ENCODE results near the gene TMED1. TPM values are rescaled to one million over a fixed set of nuclear protein-coding genes. Genes with fewer than 3 reads are reported as not detected.

Gene TMED1
- total and polyA plus RNA-seq, 2 of the 13 experiments (the other 11 are each of a cell fraction or from before 2014, with no cell fraction given) = 48.3 to 51.8 TPM

DNA sequence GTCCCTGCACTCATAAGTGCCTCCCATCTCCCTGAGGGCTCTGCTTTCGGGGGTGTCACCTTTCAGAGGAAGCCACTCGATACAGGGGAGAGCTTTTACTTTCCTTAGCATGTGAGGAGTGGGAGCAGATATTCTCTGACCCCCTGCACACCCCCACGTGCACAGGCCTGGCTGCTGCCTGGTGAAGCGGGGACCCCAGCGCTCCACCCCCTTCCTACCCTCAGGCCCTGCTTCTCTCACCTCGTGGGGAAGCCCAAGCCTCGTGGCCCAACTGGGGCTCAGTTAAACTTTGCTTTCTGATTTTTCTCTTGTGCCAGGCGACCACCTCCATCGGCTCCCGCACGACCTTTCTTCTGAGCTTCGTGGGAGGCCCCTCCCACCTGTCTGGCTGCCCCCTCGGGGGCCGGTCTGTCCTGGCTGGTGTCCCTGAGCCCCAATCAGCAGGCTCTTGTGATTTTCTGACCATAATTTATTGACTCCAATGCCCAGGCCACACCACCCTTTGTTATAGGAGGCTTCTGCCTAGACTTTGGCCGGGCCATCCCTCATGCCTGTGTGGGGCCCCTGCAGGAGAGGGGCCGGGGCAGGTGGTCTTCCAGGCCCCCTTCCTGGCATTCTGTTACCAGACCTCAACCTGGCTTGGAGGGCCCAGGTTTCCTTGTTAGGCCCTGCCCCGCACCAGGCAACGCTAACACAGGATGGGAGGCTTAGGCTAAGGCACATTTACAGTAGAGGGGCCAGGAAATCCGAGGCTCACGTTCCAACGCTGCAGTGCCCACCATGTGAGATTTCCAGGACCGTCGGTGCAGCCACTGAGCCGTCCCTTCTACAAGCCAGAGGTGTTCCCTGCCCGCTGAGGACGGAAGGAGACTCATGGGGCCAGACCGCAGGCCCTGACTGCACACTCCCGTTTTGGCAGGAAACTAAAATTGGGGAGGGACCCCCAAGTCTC, 3.7 kb downstream of the TMED1 start:
- H3K27me3 ChIP-seq (ENCODE audit: control insufficient read depth in 1 of 2, insufficient read depth in 2 of 2, low read length in 2 of 2) = no peaks in the 10 kb centered on the region
- H3K27ac ChIP-seq (ENCODE audit: extremely low read length, insufficient read depth, low read length) = no peak overlapping the region
- in situ Hi-C loops (cut with HindIII; ENCODE audit: extremely low pct_ligation_motif_present, low pct_unique_long_range_greater_than_20kb) = no loop called here
- H3K4me2 ChIP-seq (ENCODE audit: low read depth, low read length) = no peak overlapping the region
- H2AFZ ChIP-seq (ENCODE audit: low read length) = no peak overlapping the region
- intact Hi-C loops (cut with micrococcal nuclease; ENCODE audit: unreplicated experiment) = loop anchor here (10.0 kb wide), 1 partner anchor 117 kb away; the partner anchor contains the start of gene DNM2
- TF ChIP-seq ATM (IDR thresholded peaks at IDR 0.05; ENCODE audit: borderline replicate concordance) (no peak), ZNF629 (CRISPR knock-in tag; conservative IDR thresholded peaks at IDR 0.05) (no peak), RBFOX2 (IDR thresholded peaks at IDR 0.05; ENCODE audit: low read depth, low read length) (peak; percentile 20; the same call in 1 of the 2 replicates), POLR2G (IDR thresholded peaks at IDR 0.05; ENCODE audit: low read depth, low read length) (0 out of 2 replicates have a peak, but pooled peaks have one; percentile 21), AGO2 (optimal IDR thresholded peaks at IDR 0.05; ENCODE audit: low read depth, low read length) (peak; percentile 82), SPEN (CRISPR knock-in tag; IDR thresholded peaks at IDR 0.05; ENCODE audit: low read depth) (no peak)
- ATAC-seq (no peak), FAIRE-seq (no peak), DNase-seq (ENCODE audit: low spot score) (no peak)
- H3K9ac ChIP-seq (ENCODE audit: insufficient read depth, low read depth, low read length) = no peak overlapping the region
- no peaks in the 10 kb centered on the region for H3K79me2 ChIP-seq (ENCODE audit: insufficient read depth, low read length)
- peaks cover 10 to 15% of the 10 kb centered on the region in 2 experiments; a peak in 4 of 5 replicates for H3K36me3 ChIP-seq (replicated peaks in 1 of 2; ENCODE audit: control insufficient read depth in 1 of 2, insufficient read depth in 2 of 2, low read length in 2 of 2)
- 96% methylated on average over 25 of the region's 28 CpGs for whole genome bisulfite sequencing (ENCODE audit: low lambda C conversion rate)
- CTCF ChIA-PET (ENCODE audit: low intra/inter-chr PET ratio, low total read pairs) = no interaction called here
- H4K20me1 ChIP-seq (ENCODE audit: insufficient read depth, low read length) = no peaks in the 10 kb centered on the region
- peaks cover 16% of the 10 kb centered on the region for H3K4me1 ChIP-seq (ENCODE audit: insufficient read depth, low read length)
- no peak overlapping the region for H3K4me3 ChIP-seq (replicated peaks in 1 of 3; ENCODE audit: insufficient read depth in 1 of 3, low read depth in 2 of 3, low read length in 3 of 3)
- no peaks in the 10 kb centered on the region for H3K9me3 ChIP-seq (ENCODE audit: low read length)
- POLR2A ChIA-PET = no interaction called here
- BruUV-seq (replicated peaks) = no TSS peak
